ENCODE measurements around the gene PTP4A1.

GRCh38 chr6:63573899-63574553, 1.7 kb downstream of the PTP4A1 start:
- TF ChIP-seq CTCF (IDR thresholded peaks at IDR 0.05; ENCODE audit: poor library complexity) (peak; percentile 65), EZH2phosphoT487 (IDR thresholded peaks at IDR 0.05; ENCODE audit: low read depth, severe bottlenecking, unreplicated experiment) (no peak)

Data from hepatocyte (in vitro differentiated cells).